HEK293 (cell line): Measurements from ENCODE around the gene HOXA10.

Source experiments
- CTCF ChIA-PET: fragments of 350-600 bp; formaldehyde crosslinking; extraction: SDS; loops from one replicate; lab custom pipeline; 2021; ENCODE audit warnings: antibody characterized with exemption; lab: Yijun Ruan, JAX
- POLR2A ChIA-PET: fragments of 300-600 bp; formaldehyde crosslinking; extraction: SDS; loops from one replicate; lab custom pipeline; 2020; ENCODE audit warnings: antibody characterized with exemption, inconsistent platforms; lab: Yijun Ruan, JAX
- H3K27ac ChIP-seq: fragments of 200-500 bp; sonication (Bioruptor generic); 2 replicates; pipeline ENCODE4 v1.5.1; 2014; ENCODE audit warnings: low read depth, low read length, control low read depth, inconsistent platforms; ENCODE audit errors: extremely low read depth
- H3K36me3 ChIP-seq, 2 experiments: fragments of 200-500 bp in 1 of 2; sonication (Bioruptor generic) in 1 of 2; 1 replicate in 1 of 2; 2 replicates in 1 of 2; pipeline ENCODE4 v1.5.1; 2014 to 2017; ENCODE audit warnings: inconsistent platforms in 2 of 2, low read length in 2 of 2; ENCODE audit not compliant: control insufficient read depth in 2 of 2, insufficient read depth in 1 of 2
- H3K4me1 ChIP-seq: fragments of 200-500 bp; sonication (Bioruptor generic); 2 replicates; pipeline ENCODE4 v1.5.1; 2014; ENCODE audit warnings: mild to moderate bottlenecking, low read length, inconsistent platforms; ENCODE audit not compliant: control insufficient read depth, insufficient read depth
- H3K4me3 ChIP-seq: 2 replicates; pipeline ENCODE4 v1.5.1; 2011; ENCODE audit warnings: low read depth, mild to moderate bottlenecking, control low read depth, low read length, moderate library complexity
- H3K9me3 ChIP-seq: fragments of 200-500 bp; sonication (Bioruptor generic); 2 replicates; pipeline ENCODE4 v1.5.1; 2014; ENCODE audit warnings: low read depth, low read length, inconsistent platforms; ENCODE audit not compliant: control insufficient read depth, insufficient read depth
- FEZF1 ChIP-seq: fragments of 450-650 bp; formaldehyde crosslinking; IDR thresholded peaks from 2 replicates; pipeline ENCODE4 v1.5.1; 2016; ENCODE audit warnings: missing biosample characterization, missing genetic modification characterization
- GLIS1 ChIP-seq: fragments of 450-650 bp; formaldehyde crosslinking; IDR thresholded peaks from 2 replicates; pipeline ENCODE4 v1.5.1; 2016; ENCODE audit warnings: missing biosample characterization, missing genetic modification characterization
- GLIS2 ChIP-seq: fragments of 450-650 bp; formaldehyde crosslinking; IDR thresholded peaks from 2 replicates; pipeline ENCODE4 v1.5.1; 2016; ENCODE audit warnings: missing biosample characterization, missing genetic modification characterization
- IKZF3 ChIP-seq: fragments of 450-650 bp; IDR thresholded peaks from 2 replicates; pipeline ENCODE4 v1.5.0; 2018; ENCODE audit warnings: missing biosample characterization, mild to moderate bottlenecking, missing genetic modification characterization, moderate library complexity
- KLF17 ChIP-seq: fragments of 450-650 bp; formaldehyde crosslinking; IDR thresholded peaks from 2 replicates; pipeline ENCODE4 v1.5.1; 2016; ENCODE audit warnings: missing biosample characterization, missing genetic modification characterization
- KLF9 ChIP-seq: fragments of 450-650 bp; formaldehyde crosslinking; IDR thresholded peaks from 2 replicates; pipeline ENCODE4 v1.5.1; 2016; ENCODE audit warnings: missing biosample characterization, missing genetic modification characterization, low read depth
- PRDM1 ChIP-seq: fragments of 450-650 bp; formaldehyde crosslinking; IDR thresholded peaks from 2 replicates; pipeline ENCODE4; 2016; ENCODE audit warnings: missing biosample characterization, missing genetic modification characterization
- ZNF175 ChIP-seq: fragments of 450-650 bp; formaldehyde crosslinking; IDR thresholded peaks from 2 replicates; pipeline ENCODE4 v1.5.1; 2016; ENCODE audit warnings: missing biosample characterization, missing genetic modification characterization
- ZNF211 ChIP-seq: fragments of 450-650 bp; formaldehyde crosslinking; IDR thresholded peaks from 2 replicates; pipeline ENCODE4 v1.5.1; 2016; ENCODE audit warnings: low read depth, missing biosample characterization, missing genetic modification characterization
- ZNF266 ChIP-seq: fragments of 450-650 bp; formaldehyde crosslinking; IDR thresholded peaks from 2 replicates; pipeline ENCODE4 v1.5.1; 2016; ENCODE audit warnings: missing biosample characterization, missing genetic modification characterization, low read depth
- ZNF335 ChIP-seq: fragments of 450-650 bp; formaldehyde crosslinking; conservative IDR thresholded peaks from 2 replicates; pipeline ENCODE4 v1.5.1; 2016; ENCODE audit warnings: missing biosample characterization, missing genetic modification characterization
- ZNF366 ChIP-seq: fragments of 450-650 bp; formaldehyde crosslinking; conservative IDR thresholded peaks from 2 replicates; pipeline ENCODE4 v1.5.1; 2016; ENCODE audit warnings: missing biosample characterization, missing genetic modification characterization
- ZNF518A ChIP-seq: fragments of 450-650 bp; formaldehyde crosslinking; conservative IDR thresholded peaks from 2 replicates; pipeline ENCODE4 v1.5.1; 2016; ENCODE audit warnings: low read depth, missing biosample characterization, missing genetic modification characterization
- ZNF701 ChIP-seq: fragments of 450-650 bp; formaldehyde crosslinking; IDR thresholded peaks from 2 replicates; pipeline ENCODE4 v1.5.1; 2016; ENCODE audit warnings: missing biosample characterization, missing genetic modification characterization
- ZNF776 ChIP-seq: fragments of 450-650 bp; formaldehyde crosslinking; IDR thresholded peaks from 2 replicates; pipeline ENCODE4 v1.5.0; 2017; ENCODE audit warnings: missing biosample characterization, missing genetic modification characterization, borderline replicate concordance
- TF ChIP-seq, protein P1 (sequence below): fragments of 450-650 bp; formaldehyde crosslinking; IDR thresholded peaks from 2 replicates; pipeline ENCODE4 v1.5.1; 2016; ENCODE audit warnings: missing biosample characterization, missing genetic modification characterization
- TF ChIP-seq, protein P2 (sequence below): fragments of 450-650 bp; formaldehyde crosslinking; IDR thresholded peaks from 2 replicates; pipeline ENCODE4 v1.5.1; 2016; ENCODE audit warnings: missing biosample characterization, missing genetic modification characterization
- TF ChIP-seq, protein P3 (sequence below): fragments of 450-650 bp; formaldehyde crosslinking; IDR thresholded peaks from 2 replicates; pipeline ENCODE4 v1.5.1; 2017; ENCODE audit warnings: missing biosample characterization, missing genetic modification characterization

HOXA10 gene

GRCh38 chr7:27176962-27177794, 3.1 kb upstream of the HOXA10 start:
- ChIA-PET CTCF (interaction anchor here (0.5 to 3.7 kb wide), 5 partner anchors 9 to 1758 kb away, joined by 3 to 10 read pairs (median 5); no protein-coding TSS in a partner anchor), POLR2A (interaction anchor here (1.0 to 11.2 kb wide), 6 partner anchors 7 to 21 kb away, joined by 3 to 237 read pairs (median 6); partner anchors contain the start of genes HOXA11 and HOXA7)
- Histone ChIP-seq H3K4me3 (peak overlapping the region; percentile 76), H3K36me3 (peaks cover 0 to 6% of the 10 kb centered on the region in 2 experiments; a peak in 2 of 3 replicates), H3K4me1 (peaks cover 29% of the 10 kb centered on the region), H3K27ac (peak overlapping the region; percentile 99), H3K9me3 (no peaks in the 10 kb centered on the region)
- TF ChIP-seq, protein P1, sequence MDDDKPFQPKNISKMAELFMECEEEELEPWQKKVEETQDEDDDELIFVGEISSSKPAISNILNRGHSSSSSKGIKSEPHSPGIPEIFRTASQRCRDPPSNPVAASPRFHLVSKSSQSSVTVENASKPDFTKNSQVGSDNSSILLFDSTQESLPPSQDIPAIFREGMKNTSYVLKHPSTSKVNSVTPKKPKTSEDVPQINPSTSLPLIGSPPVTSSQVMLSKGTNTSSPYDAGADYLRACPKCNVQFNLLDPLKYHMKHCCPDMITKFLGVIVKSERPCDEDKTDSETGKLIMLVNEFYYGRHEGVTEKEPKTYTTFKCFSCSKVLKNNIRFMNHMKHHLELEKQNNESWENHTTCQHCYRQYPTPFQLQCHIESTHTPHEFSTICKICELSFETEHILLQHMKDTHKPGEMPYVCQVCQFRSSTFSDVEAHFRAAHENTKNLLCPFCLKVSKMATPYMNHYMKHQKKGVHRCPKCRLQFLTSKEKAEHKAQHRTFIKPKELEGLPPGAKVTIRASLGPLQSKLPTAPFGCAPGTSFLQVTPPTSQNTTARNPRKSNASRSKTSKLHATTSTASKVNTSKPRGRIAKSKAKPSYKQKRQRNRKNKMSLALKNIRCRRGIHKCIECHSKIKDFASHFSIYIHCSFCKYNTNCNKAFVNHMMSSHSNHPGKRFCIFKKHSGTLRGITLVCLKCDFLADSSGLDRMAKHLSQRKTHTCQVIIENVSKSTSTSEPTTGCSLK (tag by site-specific recombination): no peak
- TF ChIP-seq ZNF335 (tag by site-specific recombination): 0 out of 2 replicates have a peak, but pooled peaks have one; percentile 6
- 0 out of 2 replicates have a peak, but pooled peaks have one; percentile 23 for TF ChIP-seq ZNF366 (tag by site-specific recombination)
- TF ChIP-seq IKZF3: no peak
- peak; percentile 62; the same call in 1 of the 2 replicates for TF ChIP-seq GLIS2 (tag by site-specific recombination)
- TF ChIP-seq GLIS1 (tag by site-specific recombination): peak; percentile 71
- TF ChIP-seq, protein P2, sequence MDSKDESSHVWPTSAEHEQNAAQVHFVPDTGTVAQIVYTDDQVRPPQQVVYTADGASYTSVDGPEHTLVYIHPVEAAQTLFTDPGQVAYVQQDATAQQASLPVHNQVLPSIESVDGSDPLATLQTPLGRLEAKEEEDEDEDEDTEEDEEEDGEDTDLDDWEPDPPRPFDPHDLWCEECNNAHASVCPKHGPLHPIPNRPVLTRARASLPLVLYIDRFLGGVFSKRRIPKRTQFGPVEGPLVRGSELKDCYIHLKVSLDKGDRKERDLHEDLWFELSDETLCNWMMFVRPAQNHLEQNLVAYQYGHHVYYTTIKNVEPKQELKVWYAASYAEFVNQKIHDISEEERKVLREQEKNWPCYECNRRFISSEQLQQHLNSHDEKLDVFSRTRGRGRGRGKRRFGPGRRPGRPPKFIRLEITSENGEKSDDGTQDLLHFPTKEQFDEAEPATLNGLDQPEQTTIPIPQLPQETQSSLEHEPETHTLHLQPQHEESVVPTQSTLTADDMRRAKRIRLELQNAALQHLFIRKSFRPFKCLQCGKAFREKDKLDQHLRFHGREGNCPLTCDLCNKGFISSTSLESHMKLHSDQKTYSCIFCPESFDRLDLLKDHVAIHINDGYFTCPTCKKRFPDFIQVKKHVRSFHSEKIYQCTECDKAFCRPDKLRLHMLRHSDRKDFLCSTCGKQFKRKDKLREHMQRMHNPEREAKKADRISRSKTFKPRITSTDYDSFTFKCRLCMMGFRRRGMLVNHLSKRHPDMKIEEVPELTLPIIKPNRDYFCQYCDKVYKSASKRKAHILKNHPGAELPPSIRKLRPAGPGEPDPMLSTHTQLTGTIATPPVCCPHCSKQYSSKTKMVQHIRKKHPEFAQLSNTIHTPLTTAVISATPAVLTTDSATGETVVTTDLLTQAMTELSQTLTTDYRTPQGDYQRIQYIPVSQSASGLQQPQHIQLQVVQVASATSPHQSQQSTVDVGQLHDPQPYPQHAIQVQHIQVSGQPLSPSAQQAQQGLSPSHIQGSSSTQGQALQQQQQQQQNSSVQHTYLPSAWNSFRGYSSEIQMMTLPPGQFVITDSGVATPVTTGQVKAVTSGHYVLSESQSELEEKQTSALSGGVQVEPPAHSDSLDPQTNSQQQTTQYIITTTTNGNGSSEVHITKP (tag by site-specific recombination): no peak
- TF ChIP-seq PRDM1: peak; percentile 59; the same call in 1 of the 2 replicates
- no peak for TF ChIP-seq ZNF701 (tag by site-specific recombination)
- TF ChIP-seq, protein P3, sequence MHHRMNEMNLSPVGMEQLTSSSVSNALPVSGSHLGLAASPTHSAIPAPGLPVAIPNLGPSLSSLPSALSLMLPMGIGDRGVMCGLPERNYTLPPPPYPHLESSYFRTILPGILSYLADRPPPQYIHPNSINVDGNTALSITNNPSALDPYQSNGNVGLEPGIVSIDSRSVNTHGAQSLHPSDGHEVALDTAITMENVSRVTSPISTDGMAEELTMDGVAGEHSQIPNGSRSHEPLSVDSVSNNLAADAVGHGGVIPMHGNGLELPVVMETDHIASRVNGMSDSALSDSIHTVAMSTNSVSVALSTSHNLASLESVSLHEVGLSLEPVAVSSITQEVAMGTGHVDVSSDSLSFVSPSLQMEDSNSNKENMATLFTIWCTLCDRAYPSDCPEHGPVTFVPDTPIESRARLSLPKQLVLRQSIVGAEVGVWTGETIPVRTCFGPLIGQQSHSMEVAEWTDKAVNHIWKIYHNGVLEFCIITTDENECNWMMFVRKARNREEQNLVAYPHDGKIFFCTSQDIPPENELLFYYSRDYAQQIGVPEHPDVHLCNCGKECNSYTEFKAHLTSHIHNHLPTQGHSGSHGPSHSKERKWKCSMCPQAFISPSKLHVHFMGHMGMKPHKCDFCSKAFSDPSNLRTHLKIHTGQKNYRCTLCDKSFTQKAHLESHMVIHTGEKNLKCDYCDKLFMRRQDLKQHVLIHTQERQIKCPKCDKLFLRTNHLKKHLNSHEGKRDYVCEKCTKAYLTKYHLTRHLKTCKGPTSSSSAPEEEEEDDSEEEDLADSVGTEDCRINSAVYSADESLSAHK (tag by site-specific recombination): 0 out of 2 replicates have a peak, but pooled peaks have one; percentile 6
- TF ChIP-seq ZNF266 (tag by site-specific recombination): no peak
- TF ChIP-seq FEZF1 (tag by site-specific recombination): peak; percentile 60

DNA sequence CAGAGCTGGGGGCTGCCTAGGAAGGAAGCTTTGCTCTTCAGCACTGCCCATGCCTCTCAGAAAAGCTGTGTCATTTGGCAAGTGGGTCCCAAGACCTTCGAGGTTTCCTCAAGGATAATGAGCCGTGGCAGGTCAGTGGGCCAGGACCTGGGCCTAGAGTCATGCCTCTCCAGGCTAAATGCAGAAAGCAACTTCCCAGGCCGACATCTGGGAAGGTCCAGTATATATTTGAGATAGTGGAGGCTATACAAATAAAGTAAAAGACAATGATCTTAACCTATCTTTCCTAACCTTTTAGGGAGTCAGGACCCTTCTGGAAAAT, 2.4 kb upstream of the HOXA10 start:
- Histone ChIP-seq H3K36me3 (peaks cover 2 to 3% of the 10 kb centered on the region in 2 experiments; a peak in 2 of 3 replicates), H3K4me1 (peaks cover 23% of the 10 kb centered on the region), H3K4me3 (peak overlapping the region; percentile 76), H3K27ac (peak overlapping the region; percentile 100), H3K9me3 (no peaks in the 10 kb centered on the region)
- CTCF ChIA-PET: interaction anchor here (0.8 to 3.7 kb wide), 3 partner anchors 8 to 26 kb away, joined by 3 to 10 read pairs (median 7); partner anchors contain the start of gene HOXA11
- POLR2A ChIA-PET: interaction anchor here (1.1 to 11.2 kb wide), 5 partner anchors 8 to 61 kb away, joined by 3 to 237 read pairs (median 5); partner anchors contain the start of genes HOXA11 and HOXA7
- TF ChIP-seq KLF17 (tag by site-specific recombination) (no peak), ZNF211 (no peak), KLF9 (tag by site-specific recombination) (no peak), ZNF776 (tag by site-specific recombination) (no peak), ZNF175 (tag by site-specific recombination) (no peak), ZNF518A (tag by site-specific recombination) (no peak)
